Suprapubic skin (tissue), 3 donors: ENCODE data around the gene PARVB.

Experiments
- CTCF ChIP-seq, 2 donors: fragments of 200-600 bp in 1 of 2; fragments of 450-650 bp in 1 of 2; sonication (generic) in 1 of 2; IDR thresholded peaks; one replicate each; pipeline ENCODE4 v1.5.1; 2016 to 2019; ENCODE audit warnings: antibody characterized with exemption in 2 of 2, mild to moderate bottlenecking in 1 of 2, moderate library complexity in 1 of 2
- EP300 ChIP-seq: sonication (generic); formaldehyde crosslinking; IDR thresholded peaks from one replicate; pipeline ENCODE4 v1.6.1; 2017; ENCODE audit warnings: antibody characterized with exemption
- POLR2A ChIP-seq, 2 donors: fragments of 450-650 bp; IDR thresholded peaks; one replicate each; pipeline ENCODE4 v1.6.1; 2017; ENCODE audit warnings: antibody characterized with exemption in 2 of 2, mild to moderate bottlenecking in 2 of 2, moderate library complexity in 2 of 2

GRCh38 chr22:44090571-44090905, 66.4 kb downstream of the PARVB start:
- no peak for TF ChIP-seq CTCF (IDR thresholded peaks at IDR 0.05)
- no peak for TF ChIP-seq EP300
- TF ChIP-seq POLR2A (IDR thresholded peaks at IDR 0.05) = no peak
